HuH-7.5 (cell line): ENCODE measurements around the gene TCERG1L.
"Not testable (repeated sequence)": the region's sequence is repeated elsewhere in the genome, so short reads cannot be mapped to it uniquely, and the experiment has no call there.

Source experiments
- DNase-seq: peaks from one replicate; pipeline ENCODE4 v3.0.0; 2011; ENCODE audit warnings: low spot score

The TCERG1L gene

DNA sequence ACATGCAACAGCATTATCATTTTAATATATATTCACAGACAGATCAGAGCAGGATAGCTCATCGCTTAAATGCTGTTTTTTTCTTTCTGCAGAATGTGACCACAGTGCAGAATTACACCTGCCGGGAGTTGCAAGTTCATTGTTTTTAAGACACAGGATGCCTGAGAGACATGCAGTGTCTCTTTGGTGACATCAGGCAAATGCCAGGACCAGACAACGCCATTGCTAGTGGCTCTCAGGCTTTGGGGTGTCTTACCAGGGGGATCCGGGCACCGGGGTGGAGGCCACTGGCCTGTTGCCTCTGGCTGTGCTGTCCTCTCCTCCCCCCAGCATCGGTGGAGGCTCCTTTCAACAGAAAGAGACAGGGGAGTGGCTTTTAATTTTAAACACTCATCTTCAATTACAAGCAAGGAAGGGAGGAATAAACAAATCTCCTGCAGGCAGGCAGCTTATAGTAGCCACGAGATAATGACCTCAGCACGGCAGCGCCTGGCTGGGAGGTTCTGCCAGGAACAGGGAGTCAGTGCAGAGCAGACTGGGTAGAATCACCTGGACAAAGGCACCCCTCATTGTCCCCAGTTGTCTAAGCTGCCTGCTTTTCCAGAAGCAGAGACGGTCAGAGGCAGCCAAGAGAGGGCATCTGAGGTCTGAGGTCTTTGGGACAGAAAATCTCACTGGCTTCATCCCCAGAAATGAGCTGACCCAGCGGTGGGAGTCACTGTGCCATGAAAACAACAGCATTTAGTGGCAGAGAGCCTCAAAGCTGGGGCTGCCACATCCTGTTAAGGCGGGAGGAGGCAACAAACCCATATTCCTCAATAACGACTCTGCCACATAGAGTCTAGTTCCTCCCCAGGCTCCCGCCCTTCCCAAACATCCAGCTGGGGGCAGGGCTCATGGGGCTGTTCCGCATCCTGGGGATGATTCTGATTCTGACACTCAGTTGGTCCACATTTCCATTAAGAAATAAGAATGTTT lies 148.4 kb downstream of the TCERG1L start:
- DNase-seq: no peak

DNA sequence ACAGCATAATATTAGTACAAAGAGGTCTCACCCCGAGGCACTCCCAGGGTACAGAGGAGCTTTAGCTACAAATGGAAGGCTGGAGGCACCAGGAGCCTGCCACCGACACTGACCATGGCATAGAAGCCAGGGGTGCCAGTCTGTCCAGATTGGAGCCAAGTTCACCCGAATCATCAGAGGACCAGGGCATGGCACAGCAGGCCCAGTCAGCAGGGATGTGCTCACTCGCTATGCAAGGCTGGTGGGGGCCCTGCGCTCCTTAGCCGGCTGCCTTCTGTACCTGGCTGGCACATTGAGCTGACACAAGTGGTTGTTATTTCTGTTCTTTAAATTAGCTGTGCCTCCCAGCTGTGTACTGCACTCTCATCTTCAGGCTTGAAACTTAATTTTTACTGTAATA lies 149.3 kb downstream of the TCERG1L start:
- DNase-seq: no peak

DNA sequence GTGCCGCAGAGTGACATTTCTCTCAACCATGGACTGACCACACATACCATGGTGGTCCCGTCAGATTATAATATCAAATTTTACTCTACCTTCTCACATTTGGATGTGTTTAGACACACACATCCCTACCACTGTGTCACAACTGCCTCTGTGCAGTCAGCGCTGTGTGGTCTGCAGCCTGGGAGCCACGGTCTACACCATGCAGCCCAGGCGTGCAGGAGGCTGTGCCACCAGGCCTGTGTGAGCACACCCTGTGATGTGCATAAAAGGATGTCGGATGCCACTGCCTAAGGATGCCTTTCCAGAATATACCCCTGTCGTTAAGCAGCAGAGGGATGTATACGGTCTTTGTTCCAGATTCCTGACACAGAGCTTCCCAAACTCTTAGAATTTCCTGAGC lies 150.4 kb downstream of the TCERG1L start:
- DNase-seq: no peak

DNA sequence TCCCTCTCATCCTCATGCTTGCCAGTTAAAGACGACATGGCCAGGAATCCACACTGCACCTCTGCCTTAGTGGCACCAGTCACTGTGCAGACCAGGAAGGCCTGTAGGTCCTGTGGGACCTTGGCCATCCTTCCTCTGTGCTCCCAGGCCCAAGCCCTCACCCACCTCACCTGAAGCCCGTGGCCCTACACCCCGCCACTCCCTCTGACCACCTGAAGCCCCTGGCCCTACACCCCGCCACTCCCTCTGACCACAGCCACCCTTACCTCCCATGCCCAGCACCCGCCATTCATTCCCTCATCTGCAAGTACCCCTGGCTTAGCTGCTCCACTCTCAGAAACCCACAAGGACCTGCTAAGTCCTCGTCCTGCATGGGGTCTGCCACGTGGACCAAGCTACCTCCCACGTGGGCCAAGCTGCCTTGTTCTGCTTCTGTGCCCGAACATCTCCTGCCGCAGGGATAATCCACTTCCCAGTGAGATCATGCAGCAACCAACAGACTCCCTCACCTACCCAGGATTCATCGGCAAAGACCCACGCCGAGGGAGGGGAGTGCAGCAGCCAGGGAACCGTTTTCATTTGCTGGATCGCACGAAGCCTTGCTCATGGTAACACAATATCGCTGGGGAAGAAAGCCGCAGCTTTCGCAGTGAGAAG lies 151.2 kb downstream of the TCERG1L start:
- DNase-seq: no peak

DNA sequence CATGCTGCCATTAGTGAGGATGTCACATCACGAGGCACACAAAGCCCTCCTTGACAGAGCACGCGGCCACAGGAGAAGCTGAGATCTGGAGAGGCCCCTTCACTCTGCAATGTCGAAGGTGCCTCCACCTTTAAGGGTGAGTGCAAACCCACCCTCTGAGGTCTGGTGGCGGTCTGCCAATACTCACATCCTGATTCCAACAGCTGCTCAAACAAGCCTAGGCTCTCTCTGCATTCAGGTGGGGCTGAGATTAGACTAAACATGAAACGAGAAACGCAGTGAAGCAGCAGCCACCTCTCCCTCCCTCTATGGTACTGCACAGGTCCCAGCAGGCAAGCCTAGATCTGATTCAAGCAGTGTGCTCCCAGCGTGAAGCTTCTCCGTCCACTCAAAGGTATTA lies 151.8 kb downstream of the TCERG1L start:
- no peak for DNase-seq

DNA sequence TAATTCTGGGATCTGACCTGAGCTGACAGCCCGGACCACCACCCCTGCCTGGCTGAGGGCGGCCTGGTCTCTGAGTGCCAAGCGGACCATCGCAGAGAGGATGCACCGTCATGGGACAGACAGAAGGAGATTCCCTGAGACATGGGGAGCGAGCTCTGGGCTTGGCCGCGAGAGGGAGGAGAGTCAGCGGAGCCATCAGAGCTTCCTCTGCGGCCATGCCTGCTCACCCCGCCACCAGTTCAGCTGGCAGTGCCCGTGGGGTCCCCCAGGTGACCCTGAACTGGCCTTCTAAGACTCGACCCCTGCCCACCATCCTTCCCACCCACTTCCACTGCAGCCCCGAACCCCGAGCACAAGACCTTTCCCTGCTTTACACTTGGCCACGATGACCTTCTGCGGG lies 152.8 kb downstream of the TCERG1L start:
- DNase-seq: no peak

DNA sequence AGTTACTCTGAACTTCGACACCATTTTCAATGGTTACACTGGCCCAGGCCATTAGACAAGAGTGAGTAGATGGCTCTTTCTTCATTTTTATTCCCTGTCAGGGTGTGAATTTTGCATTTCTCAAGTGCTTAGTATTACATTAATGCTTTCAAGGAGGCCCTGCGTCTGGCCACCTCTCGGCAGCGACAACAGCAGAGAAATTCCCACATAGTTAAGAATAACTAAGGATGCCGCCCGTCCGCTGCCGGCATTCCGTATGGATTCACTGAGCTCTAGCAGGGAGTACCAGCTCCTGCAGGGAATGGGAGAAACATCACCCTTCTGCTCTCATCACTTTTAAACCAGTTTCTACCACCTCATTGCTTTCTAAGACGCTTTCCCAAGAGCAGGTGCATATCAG lies 153.6 kb downstream of the TCERG1L start:
- DNase-seq: no peak

DNA sequence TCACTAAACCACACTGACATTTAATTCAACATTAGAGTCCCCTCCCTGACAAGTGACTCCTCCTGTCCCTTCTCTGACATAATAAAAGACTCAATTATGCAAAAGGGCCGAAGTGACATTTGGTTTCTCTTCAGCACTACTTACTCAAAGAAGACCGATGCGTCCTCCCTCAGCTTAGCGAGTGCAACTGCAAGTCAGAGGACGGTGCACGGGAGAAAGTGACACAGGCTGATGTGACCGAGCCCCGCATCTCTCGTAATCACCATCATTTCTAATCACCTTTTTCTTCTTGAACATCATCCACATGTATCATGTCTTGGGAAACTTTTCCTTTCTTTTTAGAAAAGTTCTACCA lies 155.7 kb downstream of the TCERG1L start:
- no peak for DNase-seq

DNA sequence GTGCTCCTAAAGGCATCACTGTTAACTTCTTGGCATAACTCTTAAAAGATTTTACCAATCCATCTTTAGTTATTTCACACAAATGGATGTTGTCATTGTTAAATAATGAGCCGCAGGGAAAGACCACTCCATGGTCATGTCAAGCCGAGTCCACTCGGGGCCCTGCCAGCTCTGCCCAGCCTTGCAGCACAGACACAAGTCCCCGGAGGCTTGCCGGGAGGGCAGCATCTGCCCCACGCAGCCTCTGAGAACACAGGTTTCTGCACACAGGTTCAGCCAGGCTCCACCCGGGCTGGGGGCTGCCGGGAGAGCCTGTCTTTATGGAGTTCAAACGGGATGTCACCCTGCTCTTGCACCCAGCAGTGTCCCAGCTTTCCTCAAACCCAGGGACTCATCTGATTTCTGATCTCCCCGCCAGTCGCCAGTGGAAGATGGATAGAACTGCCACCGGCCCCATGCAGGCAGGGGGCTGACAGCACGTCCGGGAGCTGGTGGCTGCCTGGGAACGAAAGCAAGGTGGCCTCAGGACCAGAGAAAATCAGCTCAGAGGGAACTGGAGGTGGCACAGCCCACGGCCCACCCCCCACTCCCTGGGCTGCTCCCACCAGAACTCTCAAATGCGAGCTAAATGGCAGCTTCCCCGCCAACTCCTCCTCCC lies 156.2 kb downstream of the TCERG1L start:
- DNase-seq: no peak

DNA sequence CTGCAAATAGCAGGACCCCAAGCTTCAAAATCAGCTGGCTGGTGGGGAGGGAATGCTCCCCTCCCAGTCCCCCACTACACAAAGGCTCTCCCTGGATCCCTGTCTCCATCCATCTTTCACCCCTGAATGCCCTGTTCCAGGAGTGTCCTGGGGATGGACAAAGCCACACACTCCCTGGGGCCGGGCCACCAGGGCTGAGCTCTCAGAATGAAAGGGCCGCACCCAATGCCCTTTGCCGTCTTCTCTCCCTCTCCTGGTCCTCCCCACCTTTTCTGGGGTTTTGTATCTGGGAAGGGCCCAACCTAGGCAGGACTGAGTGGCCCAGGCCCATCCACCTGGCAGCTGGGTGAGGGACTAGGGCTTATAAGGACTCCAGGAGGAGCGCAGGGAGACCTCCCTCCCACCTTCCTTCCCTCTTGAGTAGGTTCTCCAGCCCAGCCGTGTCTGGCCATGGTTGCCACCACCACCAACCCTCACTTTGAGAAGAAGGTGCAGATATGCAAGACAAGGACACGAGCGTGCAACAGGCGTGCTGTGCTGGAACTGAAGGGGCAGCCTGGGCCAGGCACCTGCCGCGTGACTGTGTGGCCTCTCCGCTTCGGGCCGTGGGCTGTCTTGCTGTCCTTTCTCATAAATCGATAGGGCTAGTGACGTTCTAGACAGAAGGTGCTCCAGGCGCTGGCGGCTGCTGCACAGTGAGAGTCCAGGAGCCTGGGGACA lies 157.1 kb downstream of the TCERG1L start:
- no peak for DNase-seq

DNA sequence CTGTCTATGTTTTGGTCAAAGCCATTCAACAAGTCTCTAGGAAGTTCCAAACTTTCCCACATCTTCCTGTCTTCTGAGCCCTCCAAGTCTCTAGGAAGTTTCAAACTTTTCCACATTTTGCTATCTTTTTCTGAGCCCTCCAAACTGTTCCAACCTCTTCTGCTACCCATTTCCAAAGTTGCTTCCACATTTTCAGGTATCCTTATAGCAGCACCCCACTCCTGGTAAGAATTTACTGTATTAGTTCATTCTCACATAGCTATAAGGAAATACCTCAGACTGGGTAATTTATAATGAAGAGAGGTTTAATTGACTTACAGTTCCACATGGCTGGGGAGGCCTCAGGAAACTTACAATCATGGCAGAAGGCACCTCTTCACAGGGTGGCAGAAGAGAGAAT lies 159.1 kb downstream of the TCERG1L start:
- not testable (repeated sequence) for DNase-seq

DNA sequence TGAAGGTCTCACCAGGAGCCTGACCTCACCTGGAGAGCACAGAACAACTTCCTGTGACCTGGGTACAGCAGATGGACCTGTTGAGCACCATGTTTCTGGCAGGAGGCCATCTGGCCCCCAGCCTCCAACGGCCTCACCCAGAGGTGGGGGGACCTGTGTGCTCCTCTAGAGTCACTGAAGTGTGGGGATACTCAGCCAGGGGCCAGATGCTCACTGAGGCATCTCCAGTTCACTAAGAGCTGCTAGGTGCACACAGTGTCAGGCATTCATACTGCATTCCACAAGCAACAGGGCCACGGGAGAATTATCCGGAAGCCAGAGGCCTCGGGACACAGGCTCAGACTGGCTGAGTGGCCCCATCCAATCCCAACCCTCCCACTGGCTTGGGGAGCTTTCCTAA lies 161.4 kb downstream of the TCERG1L start:
- no peak for DNase-seq

DNA sequence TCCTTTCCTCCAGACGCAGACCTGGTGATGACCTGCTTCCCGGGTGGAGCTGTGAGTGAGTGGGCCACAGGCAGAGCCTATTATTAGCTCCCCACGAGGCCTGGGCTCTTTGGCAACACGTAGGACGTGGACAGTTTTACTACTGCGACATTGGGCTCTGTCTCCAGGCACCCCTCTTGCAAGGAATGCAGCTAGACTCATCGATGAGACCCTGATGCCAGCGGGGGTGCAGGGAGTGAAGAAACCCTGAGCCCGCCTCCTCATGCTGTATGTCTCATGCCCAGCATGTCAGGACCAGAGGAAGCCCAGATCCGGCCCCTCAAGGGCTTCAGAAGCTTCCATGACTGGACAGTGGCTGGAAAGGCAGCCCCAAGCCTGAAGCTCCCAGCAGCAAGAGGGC lies 161.9 kb downstream of the TCERG1L start:
- no peak for DNase-seq

DNA sequence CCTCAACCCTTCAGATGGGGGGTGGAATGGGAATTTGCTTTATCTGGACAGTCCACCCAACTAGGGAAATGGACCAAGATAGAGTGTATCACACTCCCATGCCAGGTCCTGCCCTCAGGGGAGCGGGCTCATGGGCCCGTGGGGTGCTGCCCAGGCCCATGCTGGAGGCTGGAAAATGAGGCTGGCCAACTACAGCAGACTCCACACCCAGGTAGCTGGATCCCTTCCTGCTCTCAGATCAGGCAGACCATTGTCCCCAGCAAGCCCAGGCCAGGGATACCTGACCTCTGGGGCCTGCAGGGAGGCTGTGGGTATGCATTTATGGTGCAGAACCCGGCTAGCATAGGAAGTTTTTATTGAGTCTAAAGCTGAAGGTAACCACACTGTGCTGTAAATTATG lies 162.4 kb downstream of the TCERG1L start:
- DNase-seq: no peak

DNA sequence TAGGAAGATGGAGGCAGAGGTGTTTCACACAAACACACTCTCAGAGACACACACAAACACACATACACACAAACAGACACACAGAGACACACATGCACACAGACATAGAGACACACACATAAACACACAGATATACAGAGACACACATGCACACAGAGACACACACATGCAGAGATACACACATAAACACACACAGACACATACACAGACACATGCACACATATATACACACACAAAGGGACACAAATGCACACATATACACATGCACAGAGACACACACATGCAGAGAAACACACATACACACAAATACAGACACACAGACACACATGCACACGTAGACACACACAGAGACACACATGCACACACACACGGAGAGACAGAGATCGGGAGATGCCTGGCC lies 163.3 kb downstream of the TCERG1L start:
- no peak for DNase-seq

DNA sequence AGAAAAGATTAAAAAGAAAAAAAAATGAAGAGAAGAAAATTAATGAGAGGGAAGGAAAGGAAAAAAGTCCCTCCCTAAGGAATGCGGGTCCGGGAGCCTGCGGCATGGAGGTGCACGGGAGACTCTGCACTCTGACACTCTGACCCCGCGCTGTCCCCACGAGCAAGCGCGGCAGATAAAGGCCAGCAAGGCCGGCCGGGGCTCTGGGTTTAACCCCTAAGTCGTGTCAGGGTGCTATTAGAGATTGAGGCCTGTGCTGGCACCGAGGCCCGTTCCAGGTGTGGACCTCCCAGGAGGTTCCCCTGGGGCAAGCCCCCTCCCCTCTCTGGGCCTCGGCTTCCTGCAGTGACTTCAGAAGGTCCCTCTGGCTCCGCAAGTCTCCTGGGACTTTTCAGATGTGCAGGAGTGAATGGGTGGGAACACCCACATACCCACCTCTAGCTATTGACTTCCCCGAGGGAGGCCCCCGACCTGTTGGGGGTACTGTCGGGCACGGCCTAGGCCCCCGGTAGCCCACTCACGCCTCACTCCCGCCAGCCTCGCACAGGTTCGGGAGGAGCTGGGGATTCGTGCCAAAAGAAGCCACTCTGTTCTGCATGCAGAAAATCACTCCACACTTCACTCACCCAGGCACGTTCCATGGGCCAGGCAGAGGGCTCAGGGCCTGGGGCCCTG lies 164.1 kb downstream of the TCERG1L start:
- DNase-seq: no peak

DNA sequence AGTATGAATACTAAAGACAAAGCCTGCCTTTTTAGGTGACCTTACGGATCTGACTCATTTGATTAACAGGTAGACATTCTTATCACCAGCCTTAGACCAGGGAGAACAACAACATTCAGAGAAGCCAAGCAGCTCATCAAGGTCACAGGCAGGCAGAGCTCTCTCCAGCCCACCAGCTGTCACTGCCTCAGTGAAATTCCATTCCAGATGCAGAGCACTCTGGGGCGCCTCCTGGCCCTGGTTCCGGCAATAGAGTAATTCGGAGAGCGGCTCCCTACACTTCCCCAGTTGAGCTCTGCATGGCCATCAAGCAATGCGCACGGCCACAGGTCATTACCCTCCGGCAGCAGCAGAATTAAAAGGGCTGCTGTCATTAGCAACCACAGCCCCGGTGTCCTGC lies 164.7 kb downstream of the TCERG1L start:
- DNase-seq: no peak

DNA sequence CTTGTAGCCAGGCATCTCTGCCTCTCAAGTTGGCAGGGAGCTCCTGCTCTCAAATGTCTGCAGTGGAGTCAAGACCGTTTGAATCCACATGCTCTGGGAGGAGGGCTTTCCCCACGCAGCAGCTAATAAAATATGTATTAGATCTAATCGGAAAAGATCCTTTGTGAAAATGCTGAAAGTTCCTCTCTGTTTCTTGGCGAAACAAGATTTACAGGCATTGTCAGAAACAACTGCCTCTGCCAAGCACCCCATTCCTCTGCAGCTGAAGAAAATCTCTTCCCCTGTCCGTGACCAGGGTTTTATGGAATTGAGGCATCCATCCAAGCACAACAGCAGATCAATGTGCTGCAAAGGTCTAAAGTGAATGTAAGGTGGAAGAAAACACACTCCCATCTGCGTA lies 165.8 kb downstream of the TCERG1L start:
- DNase-seq: no peak

DNA sequence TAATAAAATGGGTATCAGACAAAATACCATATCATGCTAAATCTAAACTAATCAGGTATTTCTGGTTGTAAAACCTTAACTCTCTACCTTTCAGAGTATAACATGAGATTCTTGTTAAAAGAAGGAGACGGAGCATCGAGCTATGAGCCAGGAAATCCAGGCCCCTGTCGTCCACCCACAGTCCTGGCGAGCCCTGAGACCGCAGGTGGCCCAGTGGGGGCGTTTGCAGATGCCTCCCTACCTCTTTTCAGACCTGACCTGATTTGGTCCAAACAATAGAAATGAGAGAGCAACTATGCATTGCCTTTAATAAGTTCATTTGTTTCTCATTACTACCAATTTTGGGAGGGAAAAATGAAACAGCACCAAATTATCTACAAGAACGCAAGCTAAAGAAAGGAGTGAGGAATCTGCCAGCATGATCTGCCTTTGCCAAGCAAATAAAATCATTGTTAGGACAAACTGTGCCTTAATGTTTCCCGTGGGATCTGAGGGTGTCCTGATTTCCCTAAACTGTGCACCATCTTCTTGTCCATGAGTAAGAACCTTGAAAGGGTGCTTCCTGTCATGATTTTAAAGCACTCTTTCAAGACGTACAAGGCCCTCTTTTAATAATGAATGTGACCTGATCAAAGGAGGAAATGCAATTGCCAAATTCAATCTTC lies 166.7 kb downstream of the TCERG1L start:
- no peak for DNase-seq

DNA sequence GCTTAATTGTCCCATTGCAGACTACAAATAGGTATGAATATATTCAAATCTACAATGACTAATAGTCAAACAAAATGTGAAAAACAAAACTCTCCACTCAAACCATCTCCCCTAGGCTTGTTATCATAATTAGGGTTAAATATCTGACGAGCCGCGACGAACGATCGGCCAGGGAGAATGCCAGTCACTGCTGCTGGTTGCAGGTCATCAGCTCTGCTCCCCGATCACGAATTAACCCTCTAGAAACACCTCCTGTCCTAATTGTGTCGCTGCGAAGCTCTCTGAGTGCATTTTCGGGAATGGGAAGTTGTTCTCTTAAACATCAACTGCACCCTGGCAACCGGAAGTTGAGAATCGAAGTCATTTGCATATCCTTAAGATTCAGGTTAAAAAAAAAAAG lies 167.3 kb downstream of the TCERG1L start:
- DNase-seq: no peak

DNA sequence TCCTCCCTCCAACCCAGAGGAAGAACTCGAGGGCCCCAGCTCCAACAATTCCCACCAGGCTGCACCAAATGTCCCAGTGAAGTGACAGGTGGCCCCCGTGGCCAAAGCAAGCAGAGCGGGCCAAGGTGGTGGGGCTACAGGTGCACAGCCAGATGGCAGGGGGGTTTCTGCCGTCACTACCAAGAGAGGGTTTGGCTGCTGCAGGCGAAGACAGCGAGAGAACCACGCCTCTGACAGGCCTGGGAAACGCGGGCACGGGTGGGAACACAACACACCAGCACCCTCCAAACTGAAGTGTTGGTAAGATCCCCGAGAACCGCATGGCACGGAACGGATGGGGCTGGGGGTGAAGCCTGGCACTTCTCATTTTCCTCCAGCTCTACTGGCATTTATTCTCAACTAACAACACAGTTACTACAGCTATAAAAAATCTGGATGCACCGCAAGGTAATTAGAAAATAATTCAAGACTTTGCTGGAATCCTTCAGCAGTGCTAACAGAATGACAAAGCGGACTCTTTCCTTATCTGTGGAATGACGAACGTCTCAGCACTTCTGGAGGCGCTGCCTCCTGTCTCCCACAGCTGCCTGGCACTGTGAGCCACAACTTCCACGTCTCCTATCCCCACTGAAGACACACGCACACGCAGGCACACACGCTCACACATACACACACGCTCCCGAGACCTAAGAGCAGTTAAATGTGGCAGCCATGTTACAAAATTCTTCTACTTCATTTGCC lies 167.9 kb downstream of the TCERG1L start:
- DNase-seq: no peak
